WTC11 (cell line): ENCODE data around the gene SVEP1. TPM values are rescaled to one million over a fixed set of nuclear protein-coding genes. Genes with fewer than 3 reads are reported as not detected.

ENCODE experiments used
- ATAC-seq: fragments of 200-7000 bp; cut with Tn5 transposase; 2 replicates; pipeline ENCODE4 v1.10.0; 2021; ENCODE audit warnings: mild to moderate bottlenecking, moderate library complexity
- CTCF ChIA-PET: fragments of 300-600 bp; sonication (Branson Sonifier 250); formaldehyde crosslinking; loops from one replicate; lab custom pipeline; 2021; ENCODE audit warnings: antibody characterized with exemption; lab: Charles Lee
- POLR2A ChIA-PET: fragments of 350-600 bp; sonication (Branson Sonifier 250); formaldehyde crosslinking; loops from one replicate; lab custom pipeline; 2021; ENCODE audit warnings: antibody characterized with exemption; lab: Charles Lee
- DNase-seq: peaks from one replicate; pipeline ENCODE4 v3.0.0; 2021; ENCODE audit warnings: low spot score
- H3K27ac Mint-ChIP-seq: 2 replicates; pipeline ENCODE4 v1.8.0; 2021; ENCODE audit warnings: mixed read lengths
- H3K27me3 Mint-ChIP-seq: 2 replicates; pipeline ENCODE4 v1.8.0; 2021; ENCODE audit warnings: low read depth, mild to moderate bottlenecking, moderate library complexity, mixed read lengths
- H3K36me3 Mint-ChIP-seq: 2 replicates; pipeline ENCODE4 v1.8.0; 2021; ENCODE audit warnings: mixed read lengths
- H3K4me1 Mint-ChIP-seq: 2 replicates; pipeline ENCODE4 v1.8.0; 2022; ENCODE audit warnings: mixed read lengths
- H3K4me3 Mint-ChIP-seq: 2 replicates; pipeline ENCODE4 v1.8.0; 2021; ENCODE audit warnings: mild to moderate bottlenecking, moderate library complexity, mixed read lengths
- H3K9me3 Mint-ChIP-seq: 2 replicates; pipeline ENCODE4 v1.8.0; 2021; ENCODE audit warnings: mixed read lengths
- ATF1 ChIP-seq: sonication (generic); formaldehyde crosslinking; IDR thresholded peaks from 2 replicates; pipeline ENCODE4 v1.8.1; 2023; ENCODE audit warnings: mild to moderate bottlenecking, moderate library complexity, missing genetic modification reagents
- ELF4 ChIP-seq: sonication (generic); formaldehyde crosslinking; IDR thresholded peaks from 2 replicates; pipeline ENCODE4 v1.8.1; 2022; ENCODE audit warnings: low read depth, mild to moderate bottlenecking, moderate library complexity, missing genetic modification reagents
- ETV6 ChIP-seq: sonication (generic); formaldehyde crosslinking; IDR thresholded peaks from 2 replicates; pipeline ENCODE4 v1.8.1; 2022; ENCODE audit warnings: mild to moderate bottlenecking, missing genetic modification reagents
- MYBL2 ChIP-seq: sonication (generic); formaldehyde crosslinking; IDR thresholded peaks from 2 replicates; pipeline ENCODE4 v1.8.1; 2023; ENCODE audit warnings: mild to moderate bottlenecking, moderate library complexity, missing genetic modification reagents
- NR1H2 ChIP-seq: sonication (generic); formaldehyde crosslinking; IDR thresholded peaks from 2 replicates; pipeline ENCODE4 v1.9.0; 2021; ENCODE audit warnings: mild to moderate bottlenecking, moderate library complexity, missing genetic modification reagents
- OVOL2 ChIP-seq: fragments of 250-450 bp; sonication (Bioruptor Pico); IDR thresholded peaks from 2 replicates; pipeline ENCODE4 v1.9.0; 2021; ENCODE audit warnings: mild to moderate bottlenecking, borderline replicate concordance
- SMAD4 ChIP-seq: sonication (generic); formaldehyde crosslinking; IDR thresholded peaks from 2 replicates; pipeline ENCODE4 v1.8.0; 2022; ENCODE audit warnings: mild to moderate bottlenecking, missing genetic modification reagents
- SP1 ChIP-seq: sonication (generic); formaldehyde crosslinking; conservative IDR thresholded peaks from 2 replicates; pipeline ENCODE4 v1.8.1; 2022; ENCODE audit warnings: missing genetic modification reagents
- TP53 ChIP-seq: sonication (generic); formaldehyde crosslinking; IDR thresholded peaks from 2 replicates; pipeline ENCODE4 v1.8.1; 2023; ENCODE audit warnings: mild to moderate bottlenecking, missing genetic modification reagents
- USF2 ChIP-seq: sonication (generic); formaldehyde crosslinking; IDR thresholded peaks from 2 replicates; pipeline ENCODE4 v1.8.1; 2023; ENCODE audit warnings: mild to moderate bottlenecking, missing genetic modification reagents, moderate library complexity
- ZNF232 ChIP-seq: sonication (generic); formaldehyde crosslinking; IDR thresholded peaks from 2 replicates; pipeline ENCODE4 v1.8.0; 2022; ENCODE audit warnings: mild to moderate bottlenecking, missing genetic modification reagents
- ZNF423 ChIP-seq: fragments of 250-450 bp; sonication (Bioruptor Pico); IDR thresholded peaks from 2 replicates; pipeline ENCODE4 v2.1.2; 2022; ENCODE audit warnings: mild to moderate bottlenecking, moderate library complexity
- ZNF425 ChIP-seq: fragments of 250-450 bp; sonication (Bioruptor Pico); conservative IDR thresholded peaks from 2 replicates; pipeline ENCODE4 v1.9.0; 2021; ENCODE audit warnings: mild to moderate bottlenecking
- total RNA-seq: library from RNA; stranded (reverse); gene quantifications from 3 replicates; pipeline ENCODE4 v1.2.3, GENCODE V29; 2021
- TF ChIP-seq, protein P1 (sequence below): sonication (generic); formaldehyde crosslinking; IDR thresholded peaks from 2 replicates; pipeline ENCODE4 v1.8.0; 2022; ENCODE audit warnings: mild to moderate bottlenecking, missing genetic modification reagents
- TF ChIP-seq, protein P2 (sequence below): fragments of 200-600 bp; IDR thresholded peaks from 2 replicates; pipeline ENCODE4 v1.8.0; 2022; ENCODE audit warnings: antibody characterized with exemption
- TF ChIP-seq, protein P3 (sequence below): sonication (generic); formaldehyde crosslinking; IDR thresholded peaks from 2 replicates; pipeline ENCODE4 v1.8.1; 2022; ENCODE audit warnings: mild to moderate bottlenecking, missing genetic modification reagents, moderate library complexity, borderline replicate concordance
- TF ChIP-seq, protein P4 (sequence below): sonication (generic); formaldehyde crosslinking; IDR thresholded peaks from 2 replicates; pipeline ENCODE4 v1.8.1; 2022; ENCODE audit warnings: low read depth, mild to moderate bottlenecking, moderate library complexity, missing genetic modification reagents, borderline replicate concordance
- TF ChIP-seq, protein P5 (sequence below): sonication (generic); formaldehyde crosslinking; IDR thresholded peaks from 2 replicates; pipeline ENCODE4 v1.8.1; 2023; ENCODE audit warnings: mild to moderate bottlenecking, missing genetic modification reagents, borderline replicate concordance

SVEP1 gene
- total RNA-seq, 1 experiment from 2014 or later: 0.74 TPM

- Mint-ChIP-seq H3K9me3 (no peaks in the 10 kb centered on the region; the same call in 1 of the 2 replicates), H3K27ac (no peak overlapping the region), H3K27me3 (no peaks in the 10 kb centered on the region), H3K36me3 (no peaks in the 10 kb centered on the region), H3K4me3 (no peak overlapping the region), H3K4me1 (no peaks in the 10 kb centered on the region)
- ATAC-seq: no peak
- no peak for TF ChIP-seq SMAD4 (CRISPR knock-in tag)
- no peak for TF ChIP-seq ELF4
- TF ChIP-seq, protein P1, sequence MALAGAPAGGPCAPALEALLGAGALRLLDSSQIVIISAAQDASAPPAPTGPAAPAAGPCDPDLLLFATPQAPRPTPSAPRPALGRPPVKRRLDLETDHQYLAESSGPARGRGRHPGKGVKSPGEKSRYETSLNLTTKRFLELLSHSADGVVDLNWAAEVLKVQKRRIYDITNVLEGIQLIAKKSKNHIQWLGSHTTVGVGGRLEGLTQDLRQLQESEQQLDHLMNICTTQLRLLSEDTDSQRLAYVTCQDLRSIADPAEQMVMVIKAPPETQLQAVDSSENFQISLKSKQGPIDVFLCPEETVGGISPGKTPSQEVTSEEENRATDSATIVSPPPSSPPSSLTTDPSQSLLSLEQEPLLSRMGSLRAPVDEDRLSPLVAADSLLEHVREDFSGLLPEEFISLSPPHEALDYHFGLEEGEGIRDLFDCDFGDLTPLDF (CRISPR knock-in tag): no peak
- no peak for TF ChIP-seq NR1H2 (CRISPR knock-in tag)
- no peak for TF ChIP-seq ZNF425
- no peak for TF ChIP-seq MYBL2
- TF ChIP-seq, protein P2, sequence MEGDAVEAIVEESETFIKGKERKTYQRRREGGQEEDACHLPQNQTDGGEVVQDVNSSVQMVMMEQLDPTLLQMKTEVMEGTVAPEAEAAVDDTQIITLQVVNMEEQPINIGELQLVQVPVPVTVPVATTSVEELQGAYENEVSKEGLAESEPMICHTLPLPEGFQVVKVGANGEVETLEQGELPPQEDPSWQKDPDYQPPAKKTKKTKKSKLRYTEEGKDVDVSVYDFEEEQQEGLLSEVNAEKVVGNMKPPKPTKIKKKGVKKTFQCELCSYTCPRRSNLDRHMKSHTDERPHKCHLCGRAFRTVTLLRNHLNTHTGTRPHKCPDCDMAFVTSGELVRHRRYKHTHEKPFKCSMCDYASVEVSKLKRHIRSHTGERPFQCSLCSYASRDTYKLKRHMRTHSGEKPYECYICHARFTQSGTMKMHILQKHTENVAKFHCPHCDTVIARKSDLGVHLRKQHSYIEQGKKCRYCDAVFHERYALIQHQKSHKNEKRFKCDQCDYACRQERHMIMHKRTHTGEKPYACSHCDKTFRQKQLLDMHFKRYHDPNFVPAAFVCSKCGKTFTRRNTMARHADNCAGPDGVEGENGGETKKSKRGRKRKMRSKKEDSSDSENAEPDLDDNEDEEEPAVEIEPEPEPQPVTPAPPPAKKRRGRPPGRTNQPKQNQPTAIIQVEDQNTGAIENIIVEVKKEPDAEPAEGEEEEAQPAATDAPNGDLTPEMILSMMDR: no peak
- TF ChIP-seq ETV6 (CRISPR knock-in tag): no peak
- no peak for TF ChIP-seq SP1 (CRISPR knock-in tag)
- ChIA-PET CTCF (no interaction called here), POLR2A (no interaction called here)
- DNase-seq: no peak
Observed at GRCh38 chr9:110323818-110324217, 255.7 kb downstream of the SVEP1 start.

- Mint-ChIP-seq H3K27ac (no peak overlapping the region), H3K4me1 (peaks cover 8% of the 10 kb centered on the region), H3K27me3 (no peaks in the 10 kb centered on the region), H3K36me3 (no peaks in the 10 kb centered on the region), H3K9me3 (no peaks in the 10 kb centered on the region; the same call in 1 of the 2 replicates), H3K4me3 (no peak overlapping the region)
- DNase-seq (no peak), ATAC-seq (no peak)
- CTCF ChIA-PET: interaction anchor here (0.6 kb wide), 1 partner anchor 418 kb away, joined by 4 read pairs; no protein-coding TSS in a partner anchor
- POLR2A ChIA-PET: no interaction called here
- TF ChIP-seq, protein P3, sequence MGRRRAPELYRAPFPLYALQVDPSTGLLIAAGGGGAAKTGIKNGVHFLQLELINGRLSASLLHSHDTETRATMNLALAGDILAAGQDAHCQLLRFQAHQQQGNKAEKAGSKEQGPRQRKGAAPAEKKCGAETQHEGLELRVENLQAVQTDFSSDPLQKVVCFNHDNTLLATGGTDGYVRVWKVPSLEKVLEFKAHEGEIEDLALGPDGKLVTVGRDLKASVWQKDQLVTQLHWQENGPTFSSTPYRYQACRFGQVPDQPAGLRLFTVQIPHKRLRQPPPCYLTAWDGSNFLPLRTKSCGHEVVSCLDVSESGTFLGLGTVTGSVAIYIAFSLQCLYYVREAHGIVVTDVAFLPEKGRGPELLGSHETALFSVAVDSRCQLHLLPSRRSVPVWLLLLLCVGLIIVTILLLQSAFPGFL (CRISPR knock-in tag): no peak
- no peak for TF ChIP-seq USF2 (CRISPR knock-in tag)
- TF ChIP-seq, protein P4, sequence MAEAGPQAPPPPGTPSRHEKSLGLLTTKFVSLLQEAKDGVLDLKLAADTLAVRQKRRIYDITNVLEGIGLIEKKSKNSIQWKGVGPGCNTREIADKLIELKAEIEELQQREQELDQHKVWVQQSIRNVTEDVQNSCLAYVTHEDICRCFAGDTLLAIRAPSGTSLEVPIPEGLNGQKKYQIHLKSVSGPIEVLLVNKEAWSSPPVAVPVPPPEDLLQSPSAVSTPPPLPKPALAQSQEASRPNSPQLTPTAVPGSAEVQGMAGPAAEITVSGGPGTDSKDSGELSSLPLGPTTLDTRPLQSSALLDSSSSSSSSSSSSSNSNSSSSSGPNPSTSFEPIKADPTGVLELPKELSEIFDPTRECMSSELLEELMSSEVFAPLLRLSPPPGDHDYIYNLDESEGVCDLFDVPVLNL: no peak
- no peak for TF ChIP-seq ZNF232 (CRISPR knock-in tag)
- TF ChIP-seq OVOL2 (CRISPR knock-in tag): no peak
- TF ChIP-seq ATF1 (CRISPR knock-in tag): no peak
- TF ChIP-seq ZNF423 (CRISPR knock-in tag): no peak
- TF ChIP-seq, protein P5, sequence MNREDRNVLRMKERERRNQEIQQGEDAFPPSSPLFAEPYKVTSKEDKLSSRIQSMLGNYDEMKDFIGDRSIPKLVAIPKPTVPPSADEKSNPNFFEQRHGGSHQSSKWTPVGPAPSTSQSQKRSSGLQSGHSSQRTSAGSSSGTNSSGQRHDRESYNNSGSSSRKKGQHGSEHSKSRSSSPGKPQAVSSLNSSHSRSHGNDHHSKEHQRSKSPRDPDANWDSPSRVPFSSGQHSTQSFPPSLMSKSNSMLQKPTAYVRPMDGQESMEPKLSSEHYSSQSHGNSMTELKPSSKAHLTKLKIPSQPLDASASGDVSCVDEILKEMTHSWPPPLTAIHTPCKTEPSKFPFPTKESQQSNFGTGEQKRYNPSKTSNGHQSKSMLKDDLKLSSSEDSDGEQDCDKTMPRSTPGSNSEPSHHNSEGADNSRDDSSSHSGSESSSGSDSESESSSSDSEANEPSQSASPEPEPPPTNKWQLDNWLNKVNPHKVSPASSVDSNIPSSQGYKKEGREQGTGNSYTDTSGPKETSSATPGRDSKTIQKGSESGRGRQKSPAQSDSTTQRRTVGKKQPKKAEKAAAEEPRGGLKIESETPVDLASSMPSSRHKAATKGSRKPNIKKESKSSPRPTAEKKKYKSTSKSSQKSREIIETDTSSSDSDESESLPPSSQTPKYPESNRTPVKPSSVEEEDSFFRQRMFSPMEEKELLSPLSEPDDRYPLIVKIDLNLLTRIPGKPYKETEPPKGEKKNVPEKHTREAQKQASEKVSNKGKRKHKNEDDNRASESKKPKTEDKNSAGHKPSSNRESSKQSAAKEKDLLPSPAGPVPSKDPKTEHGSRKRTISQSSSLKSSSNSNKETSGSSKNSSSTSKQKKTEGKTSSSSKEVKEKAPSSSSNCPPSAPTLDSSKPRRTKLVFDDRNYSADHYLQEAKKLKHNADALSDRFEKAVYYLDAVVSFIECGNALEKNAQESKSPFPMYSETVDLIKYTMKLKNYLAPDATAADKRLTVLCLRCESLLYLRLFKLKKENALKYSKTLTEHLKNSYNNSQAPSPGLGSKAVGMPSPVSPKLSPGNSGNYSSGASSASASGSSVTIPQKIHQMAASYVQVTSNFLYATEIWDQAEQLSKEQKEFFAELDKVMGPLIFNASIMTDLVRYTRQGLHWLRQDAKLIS (CRISPR knock-in tag): no peak
- no peak for TF ChIP-seq ETV6 (CRISPR knock-in tag)
- no peak for TF ChIP-seq TP53
Observed at GRCh38 chr9:110320651-110321445, 258.7 kb downstream of the SVEP1 start.
